Measurements from ENCODE around the gene HES6. TPM values are rescaled to one million over a fixed set of nuclear protein-coding genes. Genes with fewer than 3 reads are reported as not detected.

HES6 gene
- total RNA-seq, 2 experiments from 2014 or later = 1.5 to 1.9 TPM

DNA sequence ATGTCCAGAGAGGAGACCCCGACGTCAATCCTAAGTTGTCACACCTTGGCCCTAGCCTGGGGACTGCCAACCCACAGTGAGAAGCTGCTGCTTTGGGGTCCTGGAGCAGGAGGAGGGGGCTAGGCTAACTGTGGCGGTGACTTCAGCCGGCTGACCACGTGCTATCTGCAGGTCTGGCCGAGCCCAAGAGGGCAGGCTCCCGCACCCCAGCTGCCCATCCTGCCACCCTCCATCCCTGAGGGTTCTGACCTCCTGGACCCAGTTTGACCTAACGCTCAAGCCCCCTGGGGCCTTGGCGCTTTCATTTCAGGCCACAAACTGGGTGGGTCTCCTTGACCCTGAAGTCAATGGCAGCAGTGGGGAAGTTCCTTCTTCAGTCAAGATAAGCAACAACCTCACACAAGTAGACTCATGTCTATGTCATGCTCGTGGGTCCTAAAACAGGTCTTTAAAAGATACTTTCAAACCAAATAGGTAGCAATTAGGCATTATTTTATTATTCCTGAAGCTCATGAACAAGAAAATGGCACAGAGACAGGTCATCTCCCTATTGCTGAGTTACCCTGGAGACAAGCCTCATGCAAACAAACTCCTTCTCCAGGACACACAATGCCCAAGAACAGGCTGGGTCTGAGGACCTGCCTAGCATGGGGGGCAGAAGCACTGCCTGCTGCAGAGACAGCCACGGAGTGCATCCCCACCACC lies 2.3 kb downstream of the HES6 start:
- CTCF ChIA-PET = interaction anchor here (1.0 kb wide), 1 partner anchor 314 kb away, joined by 3 read pairs; no protein-coding TSS in a partner anchor
- Mint-ChIP-seq H3K4me3 (peak overlapping the region; percentile 81), H3K27me3 (peaks cover 37% of the 10 kb centered on the region), H3K4me1 (ENCODE audit: low read depth) (peaks cover 12% of the 10 kb centered on the region), H3K9me3 (no peaks in the 10 kb centered on the region), H3K27ac (no peak overlapping the region), H3K36me3 (ENCODE audit: low read depth) (no peaks in the 10 kb centered on the region)
- POLR2A ChIA-PET = interaction anchor here (0.9 kb wide), 1 partner anchor 269 kb away, joined by 3 read pairs; no protein-coding TSS in a partner anchor
- Histone ChIP-seq H3K27ac (ENCODE audit: low read depth in 1 of 2, low read length in 2 of 2) (no peak overlapping the region), H3K4me3 (ENCODE audit: low read length) (no peak overlapping the region), H3K4me1 (ENCODE audit: insufficient read depth, low read length) (peaks cover 28% of the 10 kb centered on the region), H3K36me3 (ENCODE audit: insufficient read depth, low read length) (no peaks in the 10 kb centered on the region), H3K27me3 (ENCODE audit: control insufficient read depth in 1 of 2, insufficient read depth in 2 of 2, low read length in 2 of 2) (peaks cover 13 to 20% of the 10 kb centered on the region in 2 experiments), H3K9me3 (ENCODE audit: control insufficient read depth in 1 of 2, insufficient read depth in 1 of 2, low read length in 2 of 2) (peaks cover 0 to 8% of the 10 kb centered on the region in 2 experiments)
- intact Hi-C loops (cut with DNase I, micrococcal nuclease) = loop anchor here in 1 of 2 experiments (10.0 kb wide), 1 partner anchor 273 kb away; the partner anchor contains the start of gene UBE2F
- ATAC-seq (ENCODE audit: poor library complexity) (no peak), DNase-seq (no peak)
- TF ChIP-seq, protein P1, sequence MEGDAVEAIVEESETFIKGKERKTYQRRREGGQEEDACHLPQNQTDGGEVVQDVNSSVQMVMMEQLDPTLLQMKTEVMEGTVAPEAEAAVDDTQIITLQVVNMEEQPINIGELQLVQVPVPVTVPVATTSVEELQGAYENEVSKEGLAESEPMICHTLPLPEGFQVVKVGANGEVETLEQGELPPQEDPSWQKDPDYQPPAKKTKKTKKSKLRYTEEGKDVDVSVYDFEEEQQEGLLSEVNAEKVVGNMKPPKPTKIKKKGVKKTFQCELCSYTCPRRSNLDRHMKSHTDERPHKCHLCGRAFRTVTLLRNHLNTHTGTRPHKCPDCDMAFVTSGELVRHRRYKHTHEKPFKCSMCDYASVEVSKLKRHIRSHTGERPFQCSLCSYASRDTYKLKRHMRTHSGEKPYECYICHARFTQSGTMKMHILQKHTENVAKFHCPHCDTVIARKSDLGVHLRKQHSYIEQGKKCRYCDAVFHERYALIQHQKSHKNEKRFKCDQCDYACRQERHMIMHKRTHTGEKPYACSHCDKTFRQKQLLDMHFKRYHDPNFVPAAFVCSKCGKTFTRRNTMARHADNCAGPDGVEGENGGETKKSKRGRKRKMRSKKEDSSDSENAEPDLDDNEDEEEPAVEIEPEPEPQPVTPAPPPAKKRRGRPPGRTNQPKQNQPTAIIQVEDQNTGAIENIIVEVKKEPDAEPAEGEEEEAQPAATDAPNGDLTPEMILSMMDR (IDR thresholded peaks at IDR 0.05) = no peak

DNA sequence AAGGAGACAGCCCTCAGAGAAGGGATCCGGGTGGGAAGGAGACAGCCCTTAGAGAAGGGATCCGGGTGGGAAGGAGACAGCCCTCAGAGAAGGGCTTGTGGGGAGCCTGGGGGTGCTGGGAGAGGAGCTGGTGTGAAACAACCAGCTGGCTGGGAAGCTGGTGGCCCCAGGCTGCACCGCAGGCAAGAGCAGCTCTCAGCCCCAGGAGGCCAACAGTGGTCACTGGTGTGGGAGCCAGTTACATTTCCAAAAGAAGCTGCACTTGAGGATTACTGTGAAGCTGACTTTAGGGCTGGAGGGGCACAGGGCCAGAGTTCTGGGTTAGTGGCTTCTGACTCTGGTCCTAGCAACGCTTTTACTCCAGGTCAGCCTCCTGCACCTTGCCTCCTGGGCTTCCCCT lies 3.3 kb downstream of the HES6 start:
- POLR2A ChIA-PET = no interaction called here
- CTCF ChIA-PET = no interaction called here
- intact Hi-C loops (cut with DNase I, micrococcal nuclease) = loop anchor here in 1 of 2 experiments (10.0 kb wide), 1 partner anchor 272 kb away; the partner anchor contains the start of gene UBE2F

DNA sequence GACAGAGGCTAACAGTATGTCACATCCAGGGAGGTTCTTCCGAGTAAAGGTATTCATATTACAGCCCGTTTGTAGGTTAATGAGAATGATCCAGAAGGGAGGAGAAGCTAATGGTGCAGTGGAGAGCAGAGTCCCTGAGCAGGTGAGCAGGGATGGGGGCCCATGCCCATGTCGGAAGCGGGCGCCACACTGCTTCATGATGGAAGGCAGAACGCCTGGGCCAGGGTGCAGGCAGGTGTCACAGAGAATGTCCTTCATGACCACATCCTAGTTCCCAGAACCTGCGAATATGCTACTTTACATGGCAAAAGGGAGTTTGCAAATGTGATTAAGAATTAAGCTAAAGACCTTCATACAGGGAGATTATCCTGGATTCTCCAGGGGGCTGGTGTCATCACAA lies 4.0 kb downstream of the HES6 start:
- H3K4me1 Mint-ChIP-seq (ENCODE audit: low read depth) = peaks cover 15% of the 10 kb centered on the region
- H3K27me3 ChIP-seq (ENCODE audit: control insufficient read depth in 1 of 2, insufficient read depth in 2 of 2, low read length in 2 of 2) = peaks cover 13 to 20% of the 10 kb centered on the region in 2 experiments
- no peak overlapping the region for H3K27ac ChIP-seq (ENCODE audit: low read depth in 1 of 2, low read length in 2 of 2)
- intact Hi-C loops (cut with DNase I, micrococcal nuclease) = loop anchor here (2.0 to 10.0 kb wide), 2 partner anchors 53 to 271 kb away; partner anchors contain the start of genes PER2 (in 1 of the 2) and UBE2F (in 1 of the 2)
- CTCF ChIA-PET = no interaction called here
- TF ChIP-seq, protein P1 (IDR thresholded peaks at IDR 0.05) = no peak
- peaks cover 0 to 8% of the 10 kb centered on the region in 2 experiments for H3K9me3 ChIP-seq (ENCODE audit: control insufficient read depth in 1 of 2, insufficient read depth in 1 of 2, low read length in 2 of 2)
- no peaks in the 10 kb centered on the region for H3K9me3 Mint-ChIP-seq
- no peak overlapping the region for H3K27ac Mint-ChIP-seq
- DNase-seq = no peak
- POLR2A ChIA-PET = no interaction called here
- peak overlapping the region; percentile 75 for H3K4me3 Mint-ChIP-seq
- no peaks in the 10 kb centered on the region for H3K36me3 ChIP-seq (ENCODE audit: insufficient read depth, low read length)
- H3K4me1 ChIP-seq (ENCODE audit: insufficient read depth, low read length) = peaks cover 37% of the 10 kb centered on the region
- no peaks in the 10 kb centered on the region for H3K36me3 Mint-ChIP-seq (ENCODE audit: low read depth)
- H3K27me3 Mint-ChIP-seq = peaks cover 37% of the 10 kb centered on the region
- H3K4me3 ChIP-seq (ENCODE audit: low read length) = no peak overlapping the region
- ATAC-seq (ENCODE audit: poor library complexity) = no peak

More for the DNA sequence above, 3.3 kb downstream of the HES6 start:
- Histone ChIP-seq H3K27me3 (ENCODE audit: control insufficient read depth in 1 of 2, insufficient read depth in 2 of 2, low read length in 2 of 2) (peaks cover 13 to 20% of the 10 kb centered on the region in 2 experiments), H3K9me3 (ENCODE audit: control insufficient read depth in 1 of 2, insufficient read depth in 1 of 2, low read length in 2 of 2) (peaks cover 0 to 8% of the 10 kb centered on the region in 2 experiments), H3K36me3 (ENCODE audit: insufficient read depth, low read length) (no peaks in the 10 kb centered on the region), H3K4me3 (ENCODE audit: low read length) (no peak overlapping the region), H3K27ac (ENCODE audit: low read depth in 1 of 2, low read length in 2 of 2) (no peak overlapping the region), H3K4me1 (ENCODE audit: insufficient read depth, low read length) (peaks cover 36% of the 10 kb centered on the region)
- DNase-seq (no peak), ATAC-seq (ENCODE audit: poor library complexity) (no peak)
- TF ChIP-seq, protein P1 (IDR thresholded peaks at IDR 0.05) = no peak
- H3K27me3 Mint-ChIP-seq = peaks cover 37% of the 10 kb centered on the region
- no peaks in the 10 kb centered on the region for H3K9me3 Mint-ChIP-seq
- no peak overlapping the region for H3K27ac Mint-ChIP-seq
- H3K4me1 Mint-ChIP-seq (ENCODE audit: low read depth) = peaks cover 8% of the 10 kb centered on the region
- no peaks in the 10 kb centered on the region for H3K36me3 Mint-ChIP-seq (ENCODE audit: low read depth)
- H3K4me3 Mint-ChIP-seq = peak overlapping the region; percentile 67

All from CD4-positive, alpha-beta T cell (primary cell).